Spleen (tissue), 7 donors: ENCODE data around the gene MED13L.

Experiments
- POLR2A ChIP-seq, 3 donors: fragments of 450-650 bp; IDR thresholded peaks; one replicate each; pipeline ENCODE4 v1.5.1; 2017; ENCODE audit warnings: antibody characterized with exemption in 3 of 3, mild to moderate bottlenecking in 1 of 3
- TF ChIP-seq, protein P1 (sequence below), 11 experiments: fragments of 200-600 bp in 7 of 11; fragments of 450-650 bp in 4 of 11; sonication (generic) in 4 of 11; IDR thresholded peaks in 8 of 11; conservative IDR thresholded peaks in 3 of 11; 1 replicate in 7 of 11; 2 replicates in 4 of 11; pipeline versions ENCODE4 v1.4.0 to v1.8.0; 2016 to 2021; ENCODE audit warnings: antibody characterized with exemption in 11 of 11, inconsistent platforms in 4 of 11, mild to moderate bottlenecking in 1 of 11
- donor health status: DM: no; HTN: no; CAD: no; lungs with moderate emphysema.
- donor health status: DM: no; HTN: no; CAD: no.
- donor health status: DM: no; HTN: no; CAD: no.

DNA sequence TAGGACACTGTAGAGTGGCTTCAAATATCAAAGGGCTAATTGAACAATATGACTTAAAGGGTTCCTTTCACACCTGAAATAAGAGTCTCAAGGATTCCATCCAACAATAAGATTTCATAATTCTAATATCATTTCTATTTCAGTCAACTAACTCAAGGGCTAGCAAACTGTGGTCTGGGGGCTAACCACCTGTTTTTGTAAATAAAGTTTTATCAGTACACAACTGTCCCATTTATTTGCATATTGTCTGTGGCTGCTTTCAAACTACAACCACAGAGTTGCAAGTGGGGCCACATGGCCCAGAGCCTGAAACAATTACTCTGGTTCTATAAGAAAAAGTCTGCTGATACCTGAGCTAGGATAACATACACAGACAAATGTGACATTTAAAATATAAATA lies 29.1 kb downstream of the MED13L start:
- TF ChIP-seq, protein P1, sequence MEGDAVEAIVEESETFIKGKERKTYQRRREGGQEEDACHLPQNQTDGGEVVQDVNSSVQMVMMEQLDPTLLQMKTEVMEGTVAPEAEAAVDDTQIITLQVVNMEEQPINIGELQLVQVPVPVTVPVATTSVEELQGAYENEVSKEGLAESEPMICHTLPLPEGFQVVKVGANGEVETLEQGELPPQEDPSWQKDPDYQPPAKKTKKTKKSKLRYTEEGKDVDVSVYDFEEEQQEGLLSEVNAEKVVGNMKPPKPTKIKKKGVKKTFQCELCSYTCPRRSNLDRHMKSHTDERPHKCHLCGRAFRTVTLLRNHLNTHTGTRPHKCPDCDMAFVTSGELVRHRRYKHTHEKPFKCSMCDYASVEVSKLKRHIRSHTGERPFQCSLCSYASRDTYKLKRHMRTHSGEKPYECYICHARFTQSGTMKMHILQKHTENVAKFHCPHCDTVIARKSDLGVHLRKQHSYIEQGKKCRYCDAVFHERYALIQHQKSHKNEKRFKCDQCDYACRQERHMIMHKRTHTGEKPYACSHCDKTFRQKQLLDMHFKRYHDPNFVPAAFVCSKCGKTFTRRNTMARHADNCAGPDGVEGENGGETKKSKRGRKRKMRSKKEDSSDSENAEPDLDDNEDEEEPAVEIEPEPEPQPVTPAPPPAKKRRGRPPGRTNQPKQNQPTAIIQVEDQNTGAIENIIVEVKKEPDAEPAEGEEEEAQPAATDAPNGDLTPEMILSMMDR (IDR thresholded peaks at IDR 0.05 in 8 of 11, conservative IDR thresholded peaks at IDR 0.05 in 3 of 11): no peak
- no peak for TF ChIP-seq POLR2A (IDR thresholded peaks at IDR 0.05)
